Small intestine (tissue), 4 donors: ENCODE measurements around the gene CD109. TPM values are rescaled to one million over a fixed set of nuclear protein-coding genes. Genes with fewer than 3 reads are reported as not detected.

Experiments
- polyA plus RNA-seq, 4 donors: library from polyadenylated mRNA; stranded (reverse) in 3 of 4; unstranded in 1 of 4; fragments of 200-250 nt in 3 of 4; fragments of 120-200 nt in 1 of 4; gene quantifications; one replicate each; pipeline versions ENCODE4 v1.2.1 to v1.2.3, GENCODE V29; 2013
- donor health status: healthy with polysubstance abuse.
- donor health status: Bipolar disorder and iron deficiency.
- donor health status: healthy.

CD109 gene
- polyA plus RNA-seq, 4 donors, result under 0.01 to 3.3 (median 0.98) TPM; not detected in 1

Other genes with a start within 250 kb of the CD109 start
- gene CGAS, start 243.9 kb upstream of the CD109 start, polyA plus RNA-seq, result 1 to 10 TPM in 3 of 4 donors, under 1 TPM in 1; 0.89 to 2.7 (median 2.3) TPM
- gene MTO1, start 234.5 kb upstream of the CD109 start, polyA plus RNA-seq, result 10 to 100 TPM; 15.9 to 24.8 (median 18.2) TPM
- over 10,000 TPM in 2 of 4 donors, 1,000 to 10,000 TPM in 2; 6,538 to 18,065 (median 11,106) TPM for gene EEF1A1, start 175.2 kb upstream of the CD109 start, polyA plus RNA-seq
- 100 to 1,000 TPM in 1 of 4 donors, 10 to 100 TPM in 1, 1 to 10 TPM in 2; 4.9 to 152 (median 11.5) TPM for gene SLC17A5, start 42.2 kb upstream of the CD109 start, polyA plus RNA-seq